WERI-Rb-1 (cell line): Measurements from ENCODE around the gene AFF4.

Experiments
- DNase-seq: peaks from one replicate; pipeline ENCODE4 v3.0.0-alpha.2; 2020
- H3K27ac ChIP-seq: fragments of 250-450 bp; sonication (Bioruptor Pico); 2 replicates; pipeline ENCODE4 v1.5.1; 2020; ENCODE audit warnings: mild to moderate bottlenecking, moderate library complexity
- H3K27me3 ChIP-seq: fragments of 250-450 bp; sonication (Bioruptor Pico); 2 replicates; pipeline ENCODE4 v1.5.1; 2021; ENCODE audit warnings: mild to moderate bottlenecking, low read depth, moderate library complexity; ENCODE audit not compliant: insufficient read depth, severe bottlenecking
- H3K36me3 ChIP-seq: fragments of 250-450 bp; sonication (Bioruptor Pico); 2 replicates; pipeline ENCODE4 v1.5.1; 2020; ENCODE audit warnings: mild to moderate bottlenecking, moderate library complexity
- H3K4me3 ChIP-seq: 2 replicates; pipeline ENCODE4 v1.5.1; 2011; ENCODE audit warnings: low read depth, mild to moderate bottlenecking, control low read depth, low read length
- H3K9me3 ChIP-seq: fragments of 250-450 bp; sonication (Bioruptor Pico); 2 replicates; pipeline ENCODE4 v1.5.1; 2021; ENCODE audit warnings: mild to moderate bottlenecking, moderate library complexity; ENCODE audit not compliant: severe bottlenecking
- TF ChIP-seq, protein P1 (sequence below): IDR thresholded peaks from 2 replicates; pipeline ENCODE4 v1.5.1; 2011; ENCODE audit warnings: low read depth, mild to moderate bottlenecking, control low read depth, inconsistent platforms, low read length

Gene AFF4

DNA sequence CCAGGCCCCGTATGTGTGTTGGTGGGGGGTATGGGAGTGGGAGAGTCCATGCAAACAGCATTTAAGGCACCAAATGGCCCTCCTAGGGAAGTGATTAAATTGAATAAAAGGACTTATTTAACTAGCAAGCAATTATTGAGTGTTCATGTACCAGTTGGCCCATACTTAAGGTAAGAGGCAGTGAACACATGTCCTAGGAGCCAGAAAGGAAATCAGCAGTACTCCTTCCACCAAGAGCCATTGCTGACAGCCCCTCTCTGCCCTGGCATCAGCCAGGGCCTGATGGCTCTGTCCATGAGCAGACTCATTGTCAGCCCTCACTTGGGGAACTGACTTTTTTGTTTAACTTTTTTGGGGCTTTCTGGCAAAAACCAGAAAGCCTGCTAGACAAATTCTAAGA, 122.5 kb downstream of the AFF4 start:
- no peak overlapping the region for H3K27ac ChIP-seq
- no peaks in the 10 kb centered on the region for H3K9me3 ChIP-seq
- H3K27me3 ChIP-seq = no peaks in the 10 kb centered on the region
- TF ChIP-seq, protein P1, sequence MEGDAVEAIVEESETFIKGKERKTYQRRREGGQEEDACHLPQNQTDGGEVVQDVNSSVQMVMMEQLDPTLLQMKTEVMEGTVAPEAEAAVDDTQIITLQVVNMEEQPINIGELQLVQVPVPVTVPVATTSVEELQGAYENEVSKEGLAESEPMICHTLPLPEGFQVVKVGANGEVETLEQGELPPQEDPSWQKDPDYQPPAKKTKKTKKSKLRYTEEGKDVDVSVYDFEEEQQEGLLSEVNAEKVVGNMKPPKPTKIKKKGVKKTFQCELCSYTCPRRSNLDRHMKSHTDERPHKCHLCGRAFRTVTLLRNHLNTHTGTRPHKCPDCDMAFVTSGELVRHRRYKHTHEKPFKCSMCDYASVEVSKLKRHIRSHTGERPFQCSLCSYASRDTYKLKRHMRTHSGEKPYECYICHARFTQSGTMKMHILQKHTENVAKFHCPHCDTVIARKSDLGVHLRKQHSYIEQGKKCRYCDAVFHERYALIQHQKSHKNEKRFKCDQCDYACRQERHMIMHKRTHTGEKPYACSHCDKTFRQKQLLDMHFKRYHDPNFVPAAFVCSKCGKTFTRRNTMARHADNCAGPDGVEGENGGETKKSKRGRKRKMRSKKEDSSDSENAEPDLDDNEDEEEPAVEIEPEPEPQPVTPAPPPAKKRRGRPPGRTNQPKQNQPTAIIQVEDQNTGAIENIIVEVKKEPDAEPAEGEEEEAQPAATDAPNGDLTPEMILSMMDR = no peak
- no peak overlapping the region for H3K4me3 ChIP-seq
- no peak for DNase-seq
- H3K36me3 ChIP-seq = no peaks in the 10 kb centered on the region

DNA sequence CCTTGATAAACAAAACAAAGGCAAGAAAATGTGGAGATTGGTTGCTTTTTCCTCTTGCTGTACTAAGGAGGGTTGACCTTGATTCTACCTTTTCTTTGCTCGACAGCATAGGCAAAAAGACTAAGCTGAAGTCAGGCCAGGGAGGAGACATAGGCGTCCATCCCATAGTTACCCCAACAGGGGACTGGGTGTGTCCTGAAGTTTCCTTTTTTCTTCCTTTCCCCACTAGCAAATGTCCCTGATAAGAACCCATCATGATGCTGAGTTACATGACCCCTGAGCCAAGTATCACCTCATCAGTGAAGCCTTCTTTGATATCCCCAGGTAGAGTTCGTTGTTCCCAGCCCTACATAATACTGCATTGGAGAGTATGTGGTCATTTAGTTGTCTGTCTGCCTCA, 123.1 kb downstream of the AFF4 start:
- DNase-seq = no peak
- no peak overlapping the region for H3K27ac ChIP-seq
- H3K27me3 ChIP-seq = no peaks in the 10 kb centered on the region
- H3K4me3 ChIP-seq = no peak overlapping the region
- no peaks in the 10 kb centered on the region for H3K36me3 ChIP-seq
- TF ChIP-seq, protein P1 = no peak
- no peaks in the 10 kb centered on the region for H3K9me3 ChIP-seq

DNA sequence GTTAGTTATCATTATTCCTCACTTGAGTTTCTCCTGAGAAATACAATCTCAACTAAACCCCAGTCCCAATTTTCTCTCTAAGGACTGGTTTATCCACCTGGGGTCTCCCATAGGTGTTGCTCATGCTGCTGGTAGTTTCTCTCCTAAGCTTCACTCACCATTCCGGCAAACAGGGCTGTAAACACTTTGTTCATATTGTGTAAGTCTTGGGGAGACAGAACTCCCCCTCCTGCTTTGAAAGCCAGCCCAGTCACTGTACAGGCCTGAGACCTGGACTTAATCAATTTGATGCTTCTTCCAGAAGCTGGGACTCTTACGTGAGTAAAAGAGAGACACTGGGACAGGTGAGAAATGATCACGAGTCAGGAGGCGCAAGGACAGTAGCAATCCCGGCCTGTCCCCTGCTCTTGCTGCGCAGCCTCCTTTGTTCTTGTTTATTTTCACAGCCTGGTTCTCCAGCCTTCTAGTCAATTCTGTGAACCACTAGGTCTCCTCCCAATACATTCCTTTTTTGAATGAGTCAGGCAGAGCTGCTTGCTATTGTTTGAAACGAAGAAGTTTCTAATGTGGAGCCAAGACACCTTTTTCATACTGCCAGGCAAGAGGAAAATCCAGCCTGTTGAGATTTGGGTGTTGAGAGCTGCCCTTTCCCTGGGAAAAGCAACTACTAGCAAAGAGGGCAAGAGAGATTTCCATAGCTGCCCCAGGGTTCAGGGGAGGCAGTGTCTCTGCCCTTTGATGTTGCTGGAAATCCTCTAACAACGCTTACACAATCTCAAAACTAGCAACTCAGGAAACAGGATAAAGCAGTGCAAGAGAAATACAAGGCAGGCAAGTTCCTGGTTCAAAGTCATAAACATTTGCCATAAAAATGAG, 123.8 kb downstream of the AFF4 start:
- no peaks in the 10 kb centered on the region for H3K36me3 ChIP-seq
- H3K27ac ChIP-seq = no peak overlapping the region
- H3K4me3 ChIP-seq = no peak overlapping the region
- TF ChIP-seq, protein P1 = no peak
- DNase-seq = no peak
- H3K9me3 ChIP-seq = no peaks in the 10 kb centered on the region
- no peaks in the 10 kb centered on the region for H3K27me3 ChIP-seq

DNA sequence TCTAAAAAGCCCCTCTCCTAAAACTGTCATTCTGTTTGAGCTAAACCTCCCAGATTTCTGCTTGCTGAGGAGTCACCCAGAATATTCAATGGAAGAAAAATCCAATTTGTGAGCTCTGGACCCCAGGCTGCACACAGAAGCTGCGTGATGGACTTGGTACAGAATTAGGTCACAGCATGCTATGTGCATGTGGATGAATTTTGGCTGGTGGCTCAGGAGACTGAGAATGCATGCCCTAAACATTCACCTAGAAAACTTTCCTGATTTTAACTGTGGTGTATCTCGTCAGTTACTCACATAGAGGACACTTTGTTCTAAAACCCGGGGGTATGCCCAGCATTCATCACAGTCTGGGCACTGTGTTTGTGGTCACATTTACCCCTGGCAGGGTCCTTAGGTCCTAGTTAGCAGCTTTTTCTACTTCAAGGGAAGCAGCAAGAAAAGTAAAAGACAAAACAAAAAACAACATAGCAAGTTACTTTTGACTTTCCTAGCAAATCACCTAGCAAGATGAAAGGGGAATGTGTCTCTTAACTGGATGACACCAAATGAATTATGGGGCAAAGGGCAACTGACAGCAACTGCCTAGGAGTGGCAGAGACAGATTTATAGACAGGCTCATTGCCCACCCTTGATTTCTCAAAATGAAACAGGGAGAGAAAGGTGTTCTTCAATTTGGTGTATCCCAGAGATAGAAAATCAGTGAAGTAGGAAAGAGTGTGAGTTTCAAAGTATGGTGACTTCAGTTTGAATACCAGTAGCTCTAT, 124.7 kb downstream of the AFF4 start:
- Histone ChIP-seq H3K9me3 (no peaks in the 10 kb centered on the region), H3K4me3 (no peak overlapping the region), H3K36me3 (no peaks in the 10 kb centered on the region), H3K27ac (no peak overlapping the region), H3K27me3 (no peaks in the 10 kb centered on the region)
- TF ChIP-seq, protein P1 = no peak
- DNase-seq = no peak

DNA sequence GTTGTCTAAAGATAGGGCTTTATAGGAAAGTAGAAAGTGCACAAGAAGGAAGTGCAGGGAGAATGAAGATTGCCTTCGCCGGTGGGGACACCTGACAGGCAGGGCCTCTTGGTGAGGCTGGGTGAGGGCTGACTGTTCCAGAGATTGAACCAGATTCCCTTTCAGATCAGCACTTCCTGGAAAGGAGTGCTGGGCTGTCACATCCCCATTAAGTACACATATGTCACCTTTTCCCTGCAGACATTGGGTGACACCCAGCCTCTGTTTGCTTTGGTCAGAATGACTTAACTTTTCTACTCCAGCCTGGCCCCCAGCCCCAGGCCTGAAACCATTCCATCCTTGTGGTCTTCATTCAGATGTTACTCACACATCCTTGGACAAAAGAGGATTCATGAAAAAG, 125.6 kb downstream of the AFF4 start:
- Histone ChIP-seq H3K27ac (no peak overlapping the region), H3K27me3 (no peaks in the 10 kb centered on the region), H3K36me3 (no peaks in the 10 kb centered on the region), H3K4me3 (no peak overlapping the region), H3K9me3 (no peaks in the 10 kb centered on the region)
- no peak for DNase-seq
- TF ChIP-seq, protein P1 = no peak
